SK-N-SH (cell line): Measurements from ENCODE around the gene FAF2. TPM values are rescaled to one million over a fixed set of nuclear protein-coding genes. Genes with fewer than 3 reads are reported as not detected.

Source experiments
- CTCF ChIA-PET: fragments of 300-600, 350-600 bp; formaldehyde crosslinking; extraction: SDS; loops from one replicate; lab custom pipeline; 2021; lab: Yijun Ruan, JAX
- POLR2A ChIA-PET: fragments of 350-600 bp; sonication (Branson Sonifier 250); formaldehyde crosslinking; extraction: SDS; loops from one replicate; lab custom pipeline; 2020; ENCODE audit warnings: antibody characterized with exemption, inconsistent platforms; lab: Yijun Ruan, JAX
- DNase-seq: peaks from one replicate; pipeline ENCODE4 v3.0.0; 2012
- H2AFZ ChIP-seq: fragments of 200-600 bp; sonication (generic); 2 replicates; pipeline ENCODE4 v1.8.1; 2016; ENCODE audit warnings: antibody characterized with exemption, mild to moderate bottlenecking, low read depth
- H3F3A ChIP-seq: fragments of 200-600 bp; sonication (generic); replicated peaks from 2 replicates; pipeline ENCODE3; 2016; ENCODE audit warnings: antibody characterized with exemption, mild to moderate bottlenecking; ENCODE audit not compliant: insufficient read depth
- H3K27ac ChIP-seq, 2 experiments: fragments of 200-500 bp in 1 of 2; fragments of 200-600 bp in 1 of 2; sonication (Bioruptor generic) in 1 of 2; sonication (generic), shearing (Covaris generic) in 1 of 2; 2 replicates each; pipeline versions ENCODE4 v1.5.1 to v1.6.1; 2014 to 2016; ENCODE audit warnings: low read depth in 2 of 2, inconsistent platforms in 1 of 2, low read length in 1 of 2, mild to moderate bottlenecking in 1 of 2, mixed read lengths in 1 of 2
- H3K27me3 ChIP-seq: fragments of 200-600 bp; sonication (generic), shearing (Covaris generic); 2 replicates; pipeline ENCODE4 v1.6.1; 2016; ENCODE audit warnings: mixed run types; ENCODE audit not compliant: insufficient read depth
- H3K36me3 ChIP-seq, 2 experiments: fragments of 200-500 bp in 1 of 2; fragments of 200-600 bp in 1 of 2; sonication (Bioruptor generic) in 1 of 2; sonication (generic) in 1 of 2; replicated peaks in 1 of 2; 2 replicates each; pipeline versions ENCODE3 to v1.5.1; 2014 to 2016; ENCODE audit warnings: low read length in 1 of 2, mild to moderate bottlenecking in 1 of 2; ENCODE audit not compliant: insufficient read depth in 2 of 2, control insufficient read depth in 1 of 2
- H3K4me1 ChIP-seq, 2 experiments: fragments of 200-500 bp in 1 of 2; fragments of 200-600 bp in 1 of 2; sonication (Bioruptor generic) in 1 of 2; sonication (generic), shearing (Covaris generic) in 1 of 2; 2 replicates each; pipeline versions ENCODE4 v1.5.1 to v1.6.1; 2014 to 2016; ENCODE audit warnings: low read depth in 1 of 2, low read length in 1 of 2, mixed run types in 1 of 2; ENCODE audit not compliant: insufficient read depth in 2 of 2, control insufficient read depth in 1 of 2
- H3K4me2 ChIP-seq: fragments of 200-600 bp; sonication (generic), shearing (Covaris generic); 2 replicates; pipeline ENCODE4 v1.6.1; 2017; ENCODE audit warnings: mixed run types
- H3K4me3 ChIP-seq, 2 experiments: fragments of 200-500 bp in 1 of 2; fragments of 200-600 bp in 1 of 2; sonication (Bioruptor generic) in 1 of 2; sonication (generic), shearing (Covaris generic) in 1 of 2; 2 replicates each; pipeline versions ENCODE4 v1.5.1 to v1.8.1; 2014 to 2016; ENCODE audit warnings: low read depth in 2 of 2, inconsistent platforms in 1 of 2, low read length in 1 of 2, mild to moderate bottlenecking in 1 of 2, mixed read lengths in 1 of 2, moderate library complexity in 1 of 2
- H3K79me2 ChIP-seq: fragments of 200-600 bp; sonication (generic); 2 replicates; pipeline ENCODE4 v1.8.1; 2017; ENCODE audit warnings: mild to moderate bottlenecking; ENCODE audit not compliant: insufficient read depth
- H3K9ac ChIP-seq: fragments of 200-600 bp; sonication (generic); 2 replicates; pipeline ENCODE4 v1.6.1; 2017; ENCODE audit warnings: mixed run types
- H3K9me2 ChIP-seq: fragments of 200-600 bp; sonication (generic); 2 replicates; pipeline ENCODE4 v1.6.1; 2017; ENCODE audit warnings: mixed run types
- H3K9me3 ChIP-seq: fragments of 200-600 bp; sonication (generic); 2 replicates; pipeline ENCODE4 v1.6.1; 2017; ENCODE audit warnings: mixed run types, mild to moderate bottlenecking, moderate library complexity
- H4K20me1 ChIP-seq: fragments of 200-600 bp; sonication (generic); 2 replicates; pipeline ENCODE4 v1.6.1; 2017; ENCODE audit warnings: mild to moderate bottlenecking, mixed run types; ENCODE audit not compliant: insufficient read depth
- CHD2 ChIP-seq: fragments of 150-350 bp; IDR thresholded peaks from 2 replicates; pipeline ENCODE4 v1.6.1; 2018; ENCODE audit warnings: low read length; ENCODE audit not compliant: partially characterized antibody
- EZH2phosphoT487 ChIP-seq: fragments of 200-600 bp; sonication (generic); IDR thresholded peaks from 2 replicates; pipeline ENCODE4 v1.6.1; 2017; ENCODE audit warnings: low read depth, mixed run types, mild to moderate bottlenecking, antibody characterized with exemption, moderate library complexity, borderline replicate concordance
- FOSL2 ChIP-seq: IDR thresholded peaks from 2 replicates; pipeline ENCODE4 v1.4.0; 2012; ENCODE audit warnings: low read depth, mild to moderate bottlenecking, moderate library complexity, borderline replicate concordance
- GABPA ChIP-seq: IDR thresholded peaks from 2 replicates; pipeline ENCODE4 v1.4.0; 2012; ENCODE audit warnings: low read depth, mild to moderate bottlenecking
- GATA2 ChIP-seq: sonication (generic); formaldehyde crosslinking; IDR thresholded peaks from 2 replicates; pipeline ENCODE4 v1.5.0; 2020; ENCODE audit warnings: mild to moderate bottlenecking, missing genetic modification reagents
- JUND ChIP-seq: IDR thresholded peaks from 2 replicates; pipeline ENCODE4 v1.4.0; 2012
- MEF2A ChIP-seq: IDR thresholded peaks from 2 replicates; pipeline ENCODE4 v1.4.0; 2012; ENCODE audit warnings: low read depth, borderline replicate concordance
- NFIC ChIP-seq: IDR thresholded peaks from 2 replicates; pipeline ENCODE4 v1.4.0; 2012; ENCODE audit warnings: borderline replicate concordance
- PBX3 ChIP-seq: IDR thresholded peaks from 2 replicates; pipeline ENCODE4; 2012
- POLR2AphosphoS5 ChIP-seq: IDR thresholded peaks from 2 replicates; pipeline ENCODE4 v1.6.1; 2012; ENCODE audit warnings: low read depth, low read length
- RAD21 ChIP-seq: IDR thresholded peaks from 2 replicates; pipeline ENCODE4 v1.6.1; 2012; ENCODE audit warnings: mild to moderate bottlenecking, low read length
- REST ChIP-seq: IDR thresholded peaks from 2 replicates; pipeline ENCODE4 v1.6.1; 2012; ENCODE audit warnings: mild to moderate bottlenecking, low read depth, low read length, moderate library complexity
- RFX5 ChIP-seq: IDR thresholded peaks from 2 replicates; pipeline ENCODE4 v1.6.1; 2012; ENCODE audit warnings: mild to moderate bottlenecking, improper control_type of control experiment, low read length
- RXRA ChIP-seq: IDR thresholded peaks from 2 replicates; pipeline ENCODE4 v1.4.0; 2012; ENCODE audit warnings: low read depth, mild to moderate bottlenecking, borderline replicate concordance
- SIN3A ChIP-seq: IDR thresholded peaks from 2 replicates; pipeline ENCODE4 v1.6.1; 2012; ENCODE audit warnings: low read depth, mild to moderate bottlenecking, low read length, moderate library complexity, borderline replicate concordance
- TCF12 ChIP-seq: IDR thresholded peaks from 2 replicates; pipeline ENCODE4 v1.4.0; 2012
- TEAD4 ChIP-seq: IDR thresholded peaks from 2 replicates; pipeline ENCODE4 v1.4.0; 2012; ENCODE audit warnings: mild to moderate bottlenecking, borderline replicate concordance; ENCODE audit not compliant: insufficient read depth
- USF1 ChIP-seq: IDR thresholded peaks from 2 replicates; pipeline ENCODE4 v1.4.0; 2012; ENCODE audit warnings: low read depth, borderline replicate concordance
- USF2 ChIP-seq: fragments of 150-350 bp; IDR thresholded peaks from 2 replicates; pipeline ENCODE4 v1.6.1; 2017; ENCODE audit warnings: antibody characterized with exemption, low read length, low read depth, borderline replicate concordance
- YY1 ChIP-seq: IDR thresholded peaks from 2 replicates; pipeline ENCODE4 v1.4.0; 2012; ENCODE audit warnings: low read depth, mild to moderate bottlenecking
- WGBS: methylation state at CpG from one replicate; pipeline ENCODE4 v1.1.6; 2017; ENCODE audit warnings: low lambda C conversion rate; 5-methylcytosine and 5-hydroxymethylcytosine counted together
- polyA plus RNA-seq, 3 experiments: library from polyadenylated mRNA; depleted of rRNA; stranded (reverse); fragments of >200 nt; gene quantifications; 2 replicates each; pipeline ENCODE4 v1.2.3, GENCODE V29; 2012

Gene FAF2
- polyA plus RNA-seq, 1 of the 3 experiments (the other 2 are of a cell fraction), result 25.5 TPM

GRCh38 chr5:176420086-176420485 is 28.1 kb upstream of the FAF2 start:
- Histone ChIP-seq H3K9ac (no peak overlapping the region), H3K9me2 (no peaks in the 10 kb centered on the region), H3K9me3 (no peaks in the 10 kb centered on the region), H3K36me3 (no peaks in the 10 kb centered on the region), H3K27ac (no peak overlapping the region), H2AFZ (no peak overlapping the region), H3K79me2 (peaks cover 6% of the 10 kb centered on the region; the same call in 1 of the 2 replicates), H4K20me1 (no peaks in the 10 kb centered on the region), H3K4me2 (no peak overlapping the region), H3K4me3 (no peak overlapping the region), H3F3A (no peaks in the 10 kb centered on the region), H3K4me1 (peaks cover 0 to 10% of the 10 kb centered on the region in 2 experiments; a peak in 2 of 4 replicates), H3K27me3 (no peaks in the 10 kb centered on the region; the same call in 1 of the 2 replicates)
- no peak for DNase-seq
- ChIA-PET POLR2A (no interaction called here), CTCF (no interaction called here)
- 71% methylated on average over 5 of the region's 5 CpGs for WGBS
- TF ChIP-seq FOSL2, result no peak
- TF ChIP-seq CHD2, result no peak
- TF ChIP-seq EZH2phosphoT487, result no peak
- TF ChIP-seq TEAD4, result no peak
- no peak for TF ChIP-seq TCF12
- no peak for TF ChIP-seq PBX3
- no peak for TF ChIP-seq RXRA
- no peak for TF ChIP-seq YY1
- TF ChIP-seq USF1, result no peak
- no peak for TF ChIP-seq RFX5
- TF ChIP-seq GATA2 (CRISPR knock-in tag), result no peak
- TF ChIP-seq MEF2A, result no peak
- no peak for TF ChIP-seq GABPA
- TF ChIP-seq USF2, result no peak
- no peak for TF ChIP-seq REST
- TF ChIP-seq NFIC, result no peak
- no peak for TF ChIP-seq POLR2AphosphoS5
- no peak for TF ChIP-seq SIN3A
- TF ChIP-seq JUND, result no peak
- TF ChIP-seq RAD21, result no peak
